Putamen (tissue), 1 donor: Measurements from ENCODE around the gene KRT26.
"Not testable (repeated sequence)": the region's sequence is repeated elsewhere in the genome, so short reads cannot be mapped to it uniquely, and the experiment has no call there.

Experiments
- DNase-seq: peaks from one replicate; pipeline ENCODE4 v3.0.0-alpha.2; 2016; ENCODE audit warnings: low spot score

The KRT26 gene

DNA sequence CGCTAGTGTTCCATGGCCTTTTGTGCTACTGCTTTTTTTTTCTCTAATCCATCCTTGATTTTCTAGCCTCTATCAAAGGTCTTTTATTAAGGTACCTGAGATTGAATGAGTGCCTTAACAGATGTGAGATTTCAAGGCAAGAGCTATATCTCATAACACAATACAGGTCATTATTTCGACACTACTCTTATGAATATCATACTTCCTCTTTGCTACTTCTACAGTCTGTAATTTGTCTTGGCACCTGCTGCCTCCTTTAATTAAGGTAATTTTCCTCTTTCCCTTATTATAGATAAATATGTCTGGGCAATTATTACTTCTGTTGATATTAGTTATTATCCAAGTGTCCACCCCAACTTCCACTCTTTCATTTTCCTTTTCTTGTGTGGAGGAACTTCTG, 22.5 kb upstream of the KRT26 start:
- DNase-seq = no peak

DNA sequence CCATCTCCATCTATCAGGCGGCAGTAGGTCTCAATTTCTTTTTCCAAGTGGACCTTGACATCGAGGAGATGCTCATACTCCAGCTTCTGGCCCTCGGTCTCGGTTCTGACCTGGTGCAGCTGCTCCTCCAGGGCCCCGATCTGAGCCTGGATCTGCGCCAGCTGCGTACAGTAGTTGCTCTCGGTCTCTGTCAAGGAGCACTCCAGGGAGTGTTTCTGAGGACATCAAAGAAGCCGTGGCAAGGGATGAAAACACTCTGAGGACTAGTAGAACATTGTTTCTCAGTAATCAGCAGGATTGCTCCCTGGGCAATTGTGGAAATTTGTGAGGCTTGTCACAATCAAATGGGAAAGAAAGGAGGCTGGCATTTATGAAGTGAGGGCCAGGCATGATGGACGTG, 21.8 kb upstream of the KRT26 start:
- DNase-seq = no peak

DNA sequence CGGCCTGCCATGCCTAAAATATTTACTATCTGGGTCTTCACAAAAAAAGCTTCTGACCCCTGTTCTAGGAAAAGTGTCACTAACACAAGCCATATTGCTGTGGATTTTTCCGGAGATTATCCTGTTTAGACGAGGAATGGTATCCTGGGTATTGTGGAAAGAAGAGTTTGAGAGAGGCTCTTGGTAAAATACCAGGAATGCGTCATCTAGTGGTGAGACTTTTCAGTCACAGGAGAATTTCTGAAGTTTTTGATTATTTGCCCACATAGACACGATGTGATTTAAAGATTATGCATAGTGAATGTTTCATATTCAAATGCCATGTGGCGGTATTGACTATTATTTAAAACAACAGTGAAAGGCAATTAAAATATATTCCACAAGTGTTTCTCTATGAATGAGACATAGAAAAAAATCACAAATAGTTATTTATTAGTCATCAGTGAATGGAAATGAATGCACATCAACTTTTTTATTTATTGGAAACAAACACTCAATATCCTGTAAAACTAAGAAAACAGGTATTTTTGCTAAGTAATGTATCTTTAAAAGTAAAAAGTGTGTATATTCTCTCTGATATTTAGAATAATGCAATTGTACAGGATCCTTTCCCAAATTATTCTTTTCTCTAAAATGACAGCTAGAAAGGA, 19.9 kb upstream of the KRT26 start:
- peak; percentile 5 for DNase-seq

- DNase-seq = no peak
Observed at GRCh38 chr17:40791111-40791510, 19.1 kb upstream of the KRT26 start.

GRCh38 chr17:40782450-40782849, 10.4 kb upstream of the KRT26 start, which contains the start of gene KRT27:
Gene KRT27, minus strand, starts transcription at chr17:40782550. Its CDS starts 57 bp downstream, at chr17:40782493.
- DNase-seq = no peak

DNA sequence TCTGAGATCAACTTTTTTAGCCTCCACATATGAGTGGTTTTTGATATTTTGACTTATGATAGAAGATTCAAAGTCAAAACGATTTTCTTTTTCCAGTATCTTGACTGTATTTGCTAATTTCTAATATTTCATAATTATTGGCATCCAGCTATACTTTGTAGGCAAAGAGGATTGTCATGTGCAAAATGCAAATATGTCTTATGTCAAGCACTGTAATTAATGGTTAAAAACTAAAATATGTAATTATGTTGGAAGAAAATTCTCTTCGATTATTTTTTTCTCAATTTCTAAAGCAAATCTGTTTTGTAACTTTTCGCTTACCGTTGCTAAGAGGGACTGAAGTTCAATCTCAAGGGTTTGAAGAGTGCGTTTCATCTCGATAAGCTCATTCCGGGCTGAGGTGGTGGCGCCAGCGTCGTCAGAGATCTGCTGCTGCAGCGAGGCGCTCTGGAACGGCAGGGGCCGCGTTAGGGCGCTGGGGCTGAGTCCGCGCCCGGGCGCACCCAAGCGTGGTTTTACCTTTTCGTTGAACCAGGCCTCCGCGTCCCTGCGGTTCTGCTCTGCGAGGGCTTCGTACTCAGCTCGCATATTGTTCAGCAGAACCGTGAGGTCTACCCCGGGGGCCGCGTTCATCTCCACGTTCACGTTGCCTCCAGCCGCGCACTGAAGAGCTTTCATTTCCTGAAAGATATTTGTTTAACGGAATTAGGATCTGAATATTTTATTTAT, 7.3 kb upstream of the KRT26 start:
- no peak for DNase-seq

DNA sequence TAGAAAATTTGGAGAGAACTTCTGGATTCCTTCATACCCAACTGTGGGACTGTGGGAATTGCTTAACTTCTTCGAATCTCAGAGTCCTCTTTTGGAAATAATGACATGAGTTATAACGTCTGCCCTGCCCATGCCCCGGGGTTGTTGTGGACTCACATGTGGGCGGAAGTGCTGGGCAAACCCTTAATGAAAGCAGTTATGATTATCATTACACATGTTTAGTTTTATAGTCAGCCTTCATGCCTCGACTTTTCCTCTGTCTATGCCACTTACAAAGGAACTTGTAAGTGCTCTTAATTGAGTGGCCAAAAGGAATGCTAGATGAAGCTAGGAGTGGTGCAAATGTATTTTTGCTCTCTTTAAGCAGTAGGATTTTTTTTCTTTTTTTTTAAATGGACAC, 6.5 kb upstream of the KRT26 start:
- no peak for DNase-seq

- DNase-seq = no peak
Observed at GRCh38 chr17:40777971-40778370, 6.0 kb upstream of the KRT26 start.

- no peak for DNase-seq
Observed at GRCh38 chr17:40777459-40777858, 5.5 kb upstream of the KRT26 start.

DNA sequence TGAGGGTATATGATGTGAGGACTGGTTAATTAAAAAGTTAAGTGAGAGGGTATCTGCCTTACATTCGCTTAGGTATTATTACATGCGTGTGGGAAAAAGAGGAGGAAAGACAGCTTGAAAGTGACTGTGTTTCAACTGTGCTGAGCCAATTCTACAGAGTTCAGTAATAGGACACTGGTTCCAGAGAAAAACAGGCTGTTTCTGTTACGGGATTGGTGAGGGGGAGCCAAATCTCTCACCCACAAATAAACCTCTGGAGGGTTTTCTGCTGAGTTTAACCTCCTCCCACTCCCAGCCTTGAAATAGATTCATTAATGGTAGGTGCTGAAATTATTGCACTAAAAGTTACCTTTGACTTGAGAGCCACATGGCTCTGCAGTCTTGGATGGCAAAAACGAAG, 3.9 kb upstream of the KRT26 start:
- DNase-seq = no peak

DNA sequence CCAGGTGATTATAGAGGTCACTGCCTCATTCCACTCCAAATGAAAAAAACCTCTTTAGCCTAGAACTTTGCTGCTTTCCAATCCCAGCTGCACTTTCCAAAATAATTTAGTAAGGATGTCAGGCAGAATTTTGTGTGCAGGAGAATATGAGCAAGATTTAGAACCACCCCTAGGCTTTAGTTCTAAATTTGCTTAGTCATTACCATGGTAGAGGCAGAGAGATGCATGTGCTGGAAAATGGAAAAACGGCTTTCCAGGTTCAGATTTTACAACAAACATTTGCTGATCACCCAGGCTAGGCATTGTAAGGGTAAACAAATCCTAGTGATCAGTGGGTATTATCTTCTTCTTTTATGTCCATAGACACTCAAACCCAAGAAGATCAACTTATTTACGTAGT, 6.3 kb downstream of the KRT26 start:
- no peak for DNase-seq

GRCh38 chr17:40763752-40764151, 8.2 kb downstream of the KRT26 start:
- no peak for DNase-seq

GRCh38 chr17:40760105-40761016, 11.6 kb downstream of the KRT26 start:
- no peak for DNase-seq

DNA sequence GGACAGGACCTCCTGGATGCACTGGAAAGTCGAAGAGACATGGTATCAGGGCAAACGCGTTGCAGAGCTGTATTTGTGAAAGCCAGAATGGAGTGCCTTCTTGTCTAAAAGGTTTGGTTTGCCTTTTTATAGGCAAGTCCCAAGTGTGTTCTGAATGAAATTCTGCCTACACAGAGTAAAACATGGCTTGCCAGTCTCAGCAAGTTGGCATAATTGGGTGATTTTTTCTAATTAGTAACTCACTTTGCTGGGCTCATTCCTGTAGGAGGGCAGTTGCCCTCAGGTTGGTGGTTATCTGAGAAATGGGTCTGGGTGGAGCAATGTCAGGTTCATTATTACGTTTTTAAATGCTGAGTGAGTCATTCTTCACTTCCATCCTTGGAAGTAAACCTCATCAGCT, 16.8 kb downstream of the KRT26 start, which contains the start of gene KRT25:
Gene KRT25 (minus strand): TSS at position 101 of the 400 bp plus-strand sequence. CDS start 60 bp downstream, at position 41.
- no peak for DNase-seq

GRCh38 chr17:40753804-40754203, 18.2 kb downstream of the KRT26 start:
- no peak for DNase-seq

- DNase-seq = no peak
Observed at GRCh38 chr17:40751065-40751464, 20.9 kb downstream of the KRT26 start.

GRCh38 chr17:40750391-40750790, 21.6 kb downstream of the KRT26 start:
- DNase-seq = no peak

GRCh38 chr17:40748666-40749065, 23.3 kb downstream of the KRT26 start:
- not testable (repeated sequence) for DNase-seq

DNA sequence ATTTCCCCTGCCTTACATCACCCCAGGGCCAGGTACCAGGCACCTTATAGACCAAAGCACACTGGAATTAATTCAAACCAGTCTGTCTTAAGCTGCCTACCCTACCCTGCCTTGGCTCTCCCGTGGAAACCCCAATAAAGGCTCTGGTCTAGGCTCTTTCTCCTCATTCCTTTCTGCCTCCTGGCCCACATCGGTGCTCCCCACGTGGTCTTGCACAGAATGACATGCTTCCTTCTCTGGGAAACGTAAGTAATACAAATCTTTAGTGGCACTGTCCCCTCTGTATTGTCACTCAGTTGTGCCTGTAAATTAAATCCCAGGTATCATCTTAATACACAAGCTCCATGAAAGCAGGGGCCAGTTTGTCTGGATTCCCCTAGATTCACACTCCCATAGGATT, 33.4 kb downstream of the KRT26 start:
- DNase-seq = no peak

GRCh38 chr17:40735016-40735415, 37.0 kb downstream of the KRT26 start:
- no peak for DNase-seq

DNA sequence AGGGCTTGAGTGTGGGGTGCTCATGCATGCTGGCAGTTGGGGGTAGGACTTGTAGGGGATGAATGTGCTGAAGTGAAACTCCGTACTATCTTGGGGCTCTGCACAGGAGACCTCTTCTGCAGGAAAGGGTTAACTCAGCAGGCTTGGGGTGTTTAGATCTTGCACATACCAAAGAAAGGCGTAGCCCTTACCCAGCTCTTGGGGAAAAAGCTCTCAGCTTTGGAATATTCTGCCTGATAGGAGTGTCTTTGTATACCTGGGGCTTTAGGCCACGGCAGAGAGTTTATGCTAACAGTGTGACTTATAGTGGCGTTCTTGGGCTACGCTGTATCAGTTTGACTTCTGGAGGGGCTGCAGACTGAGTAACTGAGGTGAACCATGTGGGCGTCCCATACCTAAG, 38.0 kb downstream of the KRT26 start:
- no peak for DNase-seq

- DNase-seq = no peak
Observed at GRCh38 chr17:40730970-40731369, 41.0 kb downstream of the KRT26 start.
